ENCODE results near the gene CAV2. TPM values are rescaled to one million over a fixed set of nuclear protein-coding genes. Genes with fewer than 3 reads are reported as not detected.

Gene CAV2
- total RNA-seq, 1 donor from 2014 or later, result 50.2 TPM

DNA sequence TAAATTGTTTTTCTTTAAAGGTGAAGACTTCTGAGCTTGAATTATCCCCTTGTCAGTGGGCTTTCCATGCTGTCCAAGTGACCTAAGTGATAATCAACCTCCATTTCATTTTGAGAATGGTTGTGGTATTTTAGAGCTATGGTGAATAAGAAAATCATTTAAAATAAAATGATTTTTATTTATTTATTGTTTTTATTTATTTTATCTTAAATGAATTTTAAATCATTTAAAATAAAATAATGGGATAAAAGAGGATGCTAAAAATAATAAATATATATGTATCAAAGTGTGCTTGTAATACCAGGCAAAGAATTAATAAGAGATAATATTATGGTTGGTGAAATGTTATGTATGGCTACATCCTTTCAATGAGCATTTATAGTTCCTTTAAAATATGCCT is 49.8 kb downstream of the CAV2 start:
- no peak for ATAC-seq

DNA sequence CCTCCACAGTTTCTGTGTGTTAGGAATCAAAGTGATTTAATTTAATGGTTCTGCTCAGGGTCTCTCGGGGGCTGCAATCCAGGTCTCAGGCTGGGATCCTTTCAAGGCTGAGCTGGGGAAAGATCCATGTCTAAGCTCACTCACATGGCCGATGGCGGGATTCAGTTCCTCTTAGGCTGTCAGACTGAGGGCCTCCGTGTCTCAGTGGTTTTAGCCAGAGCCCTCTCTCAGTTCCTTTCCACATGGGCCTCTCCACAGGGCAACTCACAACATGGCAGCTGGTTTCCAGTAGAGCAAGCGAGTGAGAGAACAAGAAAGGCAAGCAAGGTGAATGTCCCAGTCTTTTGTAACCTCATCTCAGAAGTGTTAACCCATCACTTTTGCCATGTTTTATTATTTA is 52.2 kb downstream of the CAV2 start:
- no peak for ATAC-seq

DNA sequence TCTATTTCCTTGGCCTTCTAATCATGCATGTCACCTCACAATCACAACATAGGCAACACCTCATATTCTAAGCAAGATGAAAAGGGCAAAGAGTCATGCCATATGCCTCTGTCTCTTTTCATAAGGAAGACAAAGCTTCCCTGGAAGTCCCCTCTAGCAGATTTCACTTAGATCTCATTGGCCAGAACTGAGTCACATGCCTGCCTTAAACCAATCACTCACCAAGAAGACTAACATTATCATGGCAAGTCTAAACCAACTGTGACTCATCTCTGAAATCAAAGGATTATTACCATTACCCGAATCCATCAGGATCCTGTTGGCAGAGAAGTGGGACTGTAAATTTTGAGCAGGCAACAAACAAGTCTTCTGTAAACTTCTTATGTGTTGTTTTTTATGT is 53.1 kb downstream of the CAV2 start:
- peak; percentile 20 for ATAC-seq

DNA sequence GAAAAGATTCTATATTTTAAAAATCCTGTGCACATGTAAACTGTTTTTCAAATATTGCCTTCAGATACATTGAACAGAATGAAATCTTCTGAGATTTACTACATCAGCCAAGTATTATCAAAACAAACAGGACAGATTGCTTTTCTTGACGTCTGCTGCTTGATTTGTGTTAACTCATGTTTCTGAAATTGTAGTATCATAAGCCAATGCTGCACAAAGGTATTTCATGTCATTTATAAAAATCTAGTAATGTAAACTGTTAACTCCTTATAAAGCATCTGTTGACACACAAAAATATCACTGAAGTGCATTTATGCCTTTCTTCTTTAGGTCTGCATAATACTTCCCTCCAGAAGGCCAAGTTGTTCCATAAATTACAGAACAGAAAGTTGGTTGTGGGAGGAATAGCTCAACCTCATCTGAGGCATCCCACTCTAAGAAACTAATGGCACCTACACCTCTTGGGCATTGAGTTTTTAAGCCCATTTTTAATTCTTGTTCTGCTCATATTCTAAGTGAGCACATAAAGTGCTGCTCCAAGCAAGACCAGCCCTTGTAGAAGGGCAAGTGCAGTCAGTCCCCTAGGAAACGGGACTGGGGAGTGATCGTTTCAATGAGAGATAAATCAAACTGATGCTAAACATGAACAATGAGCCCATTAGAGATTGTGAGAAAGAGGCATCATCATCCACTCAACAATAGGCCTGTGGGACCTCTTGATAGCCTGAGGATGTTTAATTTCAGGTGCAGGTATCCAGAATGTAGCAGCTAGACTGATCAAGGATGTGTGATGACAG is 53.8 kb downstream of the CAV2 start:
- no peak for ATAC-seq

DNA sequence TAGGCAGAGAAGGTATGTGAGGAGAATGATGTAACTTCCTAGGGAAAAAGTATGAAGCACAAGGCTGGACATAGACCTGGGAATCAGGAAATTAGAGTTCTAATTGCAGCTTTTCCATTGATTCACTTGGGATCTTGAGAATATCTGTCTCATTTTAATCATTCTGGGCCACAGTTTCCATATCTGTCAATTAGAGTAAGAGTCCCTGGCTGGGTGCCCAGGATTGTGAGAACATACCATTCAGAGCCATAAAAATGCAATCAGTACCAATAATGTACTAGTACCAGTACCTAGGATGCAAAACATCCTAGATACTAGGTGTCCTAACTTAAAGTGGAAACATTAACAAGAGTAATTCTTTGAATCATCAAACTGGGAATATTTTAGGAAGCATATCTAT is 54.9 kb downstream of the CAV2 start:
- ATAC-seq, result no peak

DNA sequence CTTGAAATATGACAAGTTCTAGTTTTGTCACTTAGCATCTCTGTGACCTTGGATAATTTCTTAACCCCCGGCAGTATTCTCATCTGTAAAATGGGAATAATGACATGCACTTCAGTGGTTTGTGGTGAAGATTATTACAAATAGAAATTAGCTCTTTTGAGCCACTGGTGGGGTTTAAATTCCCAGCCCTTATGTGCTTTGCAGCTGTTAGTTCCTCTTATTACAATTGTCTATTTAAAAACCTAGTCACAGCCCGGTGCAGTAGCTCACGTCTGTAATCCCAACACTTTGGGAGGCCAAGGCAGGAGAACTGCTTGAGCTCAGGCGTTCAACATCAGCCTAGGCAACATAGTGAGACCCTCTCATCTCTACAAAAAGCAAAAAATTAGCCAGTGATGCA is 55.4 kb downstream of the CAV2 start:
- ATAC-seq, result no peak

DNA sequence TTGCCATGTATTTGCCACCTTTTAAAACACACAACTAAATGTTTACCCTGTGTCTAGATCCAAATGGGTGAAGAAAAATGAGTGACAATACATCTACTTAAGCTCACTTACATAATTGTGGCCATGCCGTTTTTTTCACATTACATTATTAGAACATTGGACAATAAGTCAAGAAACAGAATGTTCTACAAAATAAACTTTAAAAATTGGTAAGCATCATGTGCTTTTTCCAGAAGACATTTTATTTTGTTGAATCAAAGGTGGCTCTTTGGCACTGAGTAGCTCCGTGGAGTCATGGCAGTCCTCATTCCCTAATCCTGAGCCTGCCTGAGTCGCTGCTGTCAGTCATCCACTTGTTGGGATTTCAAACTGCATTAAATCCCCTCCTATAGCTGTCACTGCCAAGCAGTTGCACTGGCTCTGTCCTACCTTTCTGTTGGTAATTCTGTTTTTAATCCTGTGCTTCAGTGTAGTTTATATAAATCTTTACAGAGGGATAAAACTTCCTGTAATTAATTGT is 57.6 kb downstream of the CAV2 start:
- ATAC-seq, result no peak

DNA sequence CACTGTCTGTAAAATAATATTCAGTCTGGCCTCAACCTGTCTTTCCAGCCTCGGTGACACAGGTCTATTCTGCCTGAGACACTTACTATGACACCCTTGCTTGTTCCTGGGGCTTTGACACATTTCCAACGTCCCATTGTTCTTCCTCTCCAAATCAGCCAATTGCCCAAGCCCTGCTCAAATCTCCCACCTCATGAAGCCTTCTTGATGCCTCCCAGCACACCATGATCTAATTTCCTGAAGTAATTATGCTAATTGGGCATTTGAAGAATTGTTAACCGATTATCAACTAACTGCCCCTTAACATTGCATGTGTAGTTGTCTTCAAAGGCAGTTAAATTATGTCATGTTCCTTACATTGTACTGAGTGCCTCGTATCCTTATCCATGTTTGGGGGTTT is 58.4 kb downstream of the CAV2 start:
- ATAC-seq, result no peak

Other genes starting within 250 kb of the CAV2 start
- gene CAV1, start 25.3 kb downstream of the CAV2 start, total RNA-seq, result 40.6 TPM
- 10.4 TPM for gene MET, start 172.5 kb downstream of the CAV2 start, total RNA-seq